ENCODE data around the gene KLHDC7A. TPM values are rescaled to one million over a fixed set of nuclear protein-coding genes. Genes with fewer than 3 reads are reported as not detected.

Gene KLHDC7A
- total RNA-seq: not detected in 2 replicates

GRCh38 chr1:18480315-18481189, at the start of gene KLHDC7A:
TSS of gene KLHDC7A (plus strand) at chr1:18480930. CDS start at chr1:18480982, 52 bp downstream.

Small RNA genes within 50 kb of the gene (small RNA-seq; reads per million reads assigned to genes)
- gene DYNLL1P3: not detected

Other genes with a start within 250 kb of the KLHDC7A start
- not detected in 2 replicates for gene PAX7, start 149.9 kb downstream of the KLHDC7A start, total RNA-seq

Measured in articular chondrocyte of knee joint (primary cell).